SK-N-MC (cell line): ENCODE results near the gene GLI3.

Experiments used
- EZH2 ChIP-seq: fragments of 200-600 bp; sonication (generic); IDR thresholded peaks from one replicate; pipeline ENCODE4 v1.6.1; 2017; ENCODE audit warnings: antibody characterized with exemption
- FOXP2 ChIP-seq: optimal IDR thresholded peaks from 2 replicates; pipeline ENCODE3; 2011; ENCODE audit warnings: mild to moderate bottlenecking, moderate library complexity; ENCODE audit not compliant: insufficient read depth; ENCODE audit errors: extremely low read length, control extremely low read depth
- POLR2AphosphoS5 ChIP-seq: IDR thresholded peaks from 2 replicates; pipeline ENCODE4 v1.6.1; 2012; ENCODE audit warnings: mild to moderate bottlenecking, low read depth, low read length, borderline replicate concordance

- TF ChIP-seq EZH2 = no peak
- TF ChIP-seq POLR2AphosphoS5 = no peak
- no peak for TF ChIP-seq FOXP2
Observed at GRCh38 chr7:42020061-42020460, 216.9 kb downstream of the GLI3 start.
